Measurements from ENCODE around the gene CTIF. TPM values are rescaled to one million over a fixed set of nuclear protein-coding genes. Genes with fewer than 3 reads are reported as not detected.

Gene CTIF
- total RNA-seq, 1 donor from 2014 or later: 54.8 TPM

GRCh38 chr18:48742304-48742703, 203.5 kb downstream of the CTIF start:
- DNase-seq (no peak), ATAC-seq (no peak)
- Histone ChIP-seq H3K4me1 (peaks cover 14% of the 10 kb centered on the region), H3K27ac (no peak overlapping the region), H3K36me3 (no peaks in the 10 kb centered on the region), H3K4me3 (no peak overlapping the region), H3K27me3 (ENCODE audit: low read depth) (no peaks in the 10 kb centered on the region), H3K9me3 (no peaks in the 10 kb centered on the region)
- TF ChIP-seq CTCF (IDR thresholded peaks at IDR 0.05): no peak
- intact Hi-C loops (cut with DNase I): no loop called here

- peak overlapping the region; percentile 32 for H3K27ac ChIP-seq
These were observed 204.1 kb downstream of the CTIF start for GRCh38 chr18:48742706-48743475.

GRCh38 chr18:48743886-48744285, 205.1 kb downstream of the CTIF start:
- no peak for TF ChIP-seq CTCF (IDR thresholded peaks at IDR 0.05)
- H3K9me3 ChIP-seq: no peaks in the 10 kb centered on the region
- peaks cover 14% of the 10 kb centered on the region for H3K4me1 ChIP-seq
- no peak for DNase-seq
- H3K27ac ChIP-seq: peak overlapping the region; percentile 32
- no peaks in the 10 kb centered on the region for H3K36me3 ChIP-seq
- ATAC-seq: no peak
- H3K27me3 ChIP-seq (ENCODE audit: low read depth): no peaks in the 10 kb centered on the region
- no peak overlapping the region for H3K4me3 ChIP-seq
- intact Hi-C loops (cut with DNase I): no loop called here

More at GRCh38 chr18:48742706-48743475, 204.1 kb downstream of the CTIF start:
- Histone ChIP-seq H3K36me3 (no peaks in the 10 kb centered on the region), H3K4me3 (no peak overlapping the region), H3K9me3 (no peaks in the 10 kb centered on the region), H3K27me3 (ENCODE audit: low read depth) (no peaks in the 10 kb centered on the region), H3K4me1 (peaks cover 14% of the 10 kb centered on the region)
- intact Hi-C loops (cut with DNase I): no loop called here
- ATAC-seq: peak; percentile 60 to 67
- peak; percentile 68 for DNase-seq
- no peak for TF ChIP-seq CTCF (IDR thresholded peaks at IDR 0.05)

GRCh38 chr18:48745293-48745692, 206.5 kb downstream of the CTIF start:
- DNase-seq: no peak
- Histone ChIP-seq H3K36me3 (no peaks in the 10 kb centered on the region), H3K4me1 (peaks cover 18% of the 10 kb centered on the region), H3K27me3 (ENCODE audit: low read depth) (no peaks in the 10 kb centered on the region), H3K4me3 (no peak overlapping the region), H3K27ac (no peak overlapping the region), H3K9me3 (no peaks in the 10 kb centered on the region)
- intact Hi-C loops (cut with DNase I): no loop called here
- TF ChIP-seq CTCF (IDR thresholded peaks at IDR 0.05): no peak
- no peak for ATAC-seq

- intact Hi-C loops (cut with DNase I): no loop called here
- DNase-seq (no peak), ATAC-seq (peak; percentile 54 to 63)
- no peaks in the 10 kb centered on the region for H3K9me3 ChIP-seq
- peak; percentile 30 for TF ChIP-seq CTCF (IDR thresholded peaks at IDR 0.05)
- H3K36me3 ChIP-seq: no peaks in the 10 kb centered on the region
- peak overlapping the region; percentile 18 for H3K27ac ChIP-seq
- no peak overlapping the region for H3K4me3 ChIP-seq
- H3K27me3 ChIP-seq (ENCODE audit: low read depth): no peaks in the 10 kb centered on the region
- H3K4me1 ChIP-seq: peaks cover 6% of the 10 kb centered on the region
These were observed 210.9 kb downstream of the CTIF start for GRCh38 chr18:48749768-48750167.
